ENCODE results near the gene RABGEF1. TPM values are rescaled to one million over a fixed set of nuclear protein-coding genes. Genes with fewer than 3 reads are reported as not detected.

RABGEF1 gene
- total RNA-seq, 4 donors from 2014 or later, result 34.3 to 45.4 (median 37.1) TPM

DNA sequence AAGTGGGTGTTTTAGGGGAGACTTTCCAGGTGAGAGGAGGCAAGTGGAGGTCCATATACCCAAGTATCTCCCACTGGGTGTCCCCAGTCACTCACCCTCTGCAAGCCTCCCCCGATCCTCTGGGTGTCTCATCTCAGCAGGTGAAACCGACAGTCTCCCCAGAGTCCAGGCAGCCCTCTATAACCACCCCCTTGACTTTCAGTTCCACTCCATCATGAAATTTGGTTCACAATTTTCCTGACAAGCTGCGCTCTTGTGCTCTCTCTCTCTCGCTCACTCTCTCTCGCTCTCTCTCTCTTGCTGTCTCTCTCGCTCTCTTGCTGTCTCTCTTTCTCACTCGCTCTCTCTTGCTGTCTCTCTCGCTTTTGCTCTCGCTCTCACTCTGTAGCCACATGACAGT is 8.1 kb upstream of the RABGEF1 start:
- TF ChIP-seq POLR2AphosphoS5 (IDR thresholded peaks at IDR 0.05) (no peak), EP300 (IDR thresholded peaks at IDR 0.05) (no peak), POLR2A (IDR thresholded peaks at IDR 0.05; ENCODE audit: low read depth) (no peak)
- TF ChIP-seq, protein P1, sequence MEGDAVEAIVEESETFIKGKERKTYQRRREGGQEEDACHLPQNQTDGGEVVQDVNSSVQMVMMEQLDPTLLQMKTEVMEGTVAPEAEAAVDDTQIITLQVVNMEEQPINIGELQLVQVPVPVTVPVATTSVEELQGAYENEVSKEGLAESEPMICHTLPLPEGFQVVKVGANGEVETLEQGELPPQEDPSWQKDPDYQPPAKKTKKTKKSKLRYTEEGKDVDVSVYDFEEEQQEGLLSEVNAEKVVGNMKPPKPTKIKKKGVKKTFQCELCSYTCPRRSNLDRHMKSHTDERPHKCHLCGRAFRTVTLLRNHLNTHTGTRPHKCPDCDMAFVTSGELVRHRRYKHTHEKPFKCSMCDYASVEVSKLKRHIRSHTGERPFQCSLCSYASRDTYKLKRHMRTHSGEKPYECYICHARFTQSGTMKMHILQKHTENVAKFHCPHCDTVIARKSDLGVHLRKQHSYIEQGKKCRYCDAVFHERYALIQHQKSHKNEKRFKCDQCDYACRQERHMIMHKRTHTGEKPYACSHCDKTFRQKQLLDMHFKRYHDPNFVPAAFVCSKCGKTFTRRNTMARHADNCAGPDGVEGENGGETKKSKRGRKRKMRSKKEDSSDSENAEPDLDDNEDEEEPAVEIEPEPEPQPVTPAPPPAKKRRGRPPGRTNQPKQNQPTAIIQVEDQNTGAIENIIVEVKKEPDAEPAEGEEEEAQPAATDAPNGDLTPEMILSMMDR (IDR thresholded peaks at IDR 0.05), result no peak
- 92% methylated on average over 9 of the region's 9 CpGs for WGBS
- Histone ChIP-seq H3K27ac (replicated peaks in 1 of 4) (no peak overlapping the region), H3K4me3 (no peak overlapping the region), H3K4me1 (peaks cover 0 to 12% (median 4%) of the 10 kb centered on the region in 4 donors), H3K27me3 (no peaks in the 10 kb centered on the region), H3K36me3 (peaks cover 0 to 33% (median 11%) of the 10 kb centered on the region in 4 donors), H3K9me3 (peaks cover 0 to 11% (median 5%) of the 10 kb centered on the region in 4 donors)
- intact Hi-C loops (cut with DNase I), result loop anchor here (10.0 kb wide), 1 partner anchor 178 kb away; no protein-coding TSS in a partner anchor
- no peak for DNase-seq (ENCODE audit: extremely low spot score)

DNA sequence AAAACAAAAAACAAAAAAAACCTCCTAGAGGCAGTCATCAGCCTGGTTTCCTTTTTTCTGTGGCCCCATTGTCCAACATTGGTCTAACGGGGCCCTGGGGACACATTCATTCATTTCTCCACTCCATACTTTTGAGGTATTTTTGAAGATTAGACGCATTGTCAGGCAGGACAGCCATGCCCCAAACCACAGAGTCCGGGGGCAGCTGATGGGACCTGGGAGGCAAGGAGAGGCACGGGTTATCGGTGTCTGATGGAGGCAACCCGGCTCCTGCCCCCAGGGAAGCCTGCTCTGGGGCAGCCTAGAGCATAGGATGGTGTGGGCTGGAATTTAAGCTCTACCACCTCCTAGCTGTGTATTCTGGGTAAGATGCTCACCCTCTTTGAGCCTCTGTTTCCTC is 6.5 kb upstream of the RABGEF1 start:
- TF ChIP-seq POLR2AphosphoS5 (IDR thresholded peaks at IDR 0.05), result no peak
- TF ChIP-seq POLR2A (IDR thresholded peaks at IDR 0.05; ENCODE audit: low read depth), result no peak
- no peak for TF ChIP-seq EP300 (IDR thresholded peaks at IDR 0.05)
- TF ChIP-seq, protein P1 (IDR thresholded peaks at IDR 0.05), result no peak
- intact Hi-C loops (cut with DNase I), result loop anchor here (10.0 kb wide), 1 partner anchor 179 kb away; no protein-coding TSS in a partner anchor

DNA sequence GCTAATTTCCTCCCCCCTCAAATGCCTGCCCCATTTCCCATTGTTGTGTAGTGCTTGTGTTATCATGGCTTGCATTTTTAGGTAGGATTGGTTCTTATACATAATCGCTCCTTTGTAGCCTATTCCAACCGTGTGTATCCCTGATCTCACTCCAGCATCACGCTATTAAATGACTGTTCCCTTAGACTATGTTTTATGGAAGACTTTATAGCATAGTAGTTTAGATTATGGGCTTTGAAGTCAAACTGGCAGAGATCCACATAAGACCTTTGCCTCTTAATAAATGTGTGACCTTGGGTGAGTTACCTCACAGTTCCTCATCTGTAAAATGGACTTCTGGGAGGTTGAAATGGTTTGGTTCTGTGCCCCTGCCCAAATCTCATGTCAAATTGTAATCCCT is 5.4 kb upstream of the RABGEF1 start:
- H3K27ac ChIP-seq (replicated peaks in 1 of 4), result no peak overlapping the region
- peaks cover 0 to 11% (median 5%) of the 10 kb centered on the region in 4 donors for H3K9me3 ChIP-seq
- no peaks in the 10 kb centered on the region for H3K27me3 ChIP-seq
- no peak for DNase-seq (ENCODE audit: extremely low spot score)
- H3K36me3 ChIP-seq, result peaks cover 0 to 19% (median 8%) of the 10 kb centered on the region in 4 donors
- H3K4me3 ChIP-seq, result no peak overlapping the region
- WGBS, result 93% methylated on average over 3 of the region's 3 CpGs
- TF ChIP-seq POLR2AphosphoS5 (IDR thresholded peaks at IDR 0.05), result no peak
- TF ChIP-seq EP300 (IDR thresholded peaks at IDR 0.05), result no peak
- TF ChIP-seq, protein P1 (IDR thresholded peaks at IDR 0.05), result no peak
- TF ChIP-seq POLR2A (IDR thresholded peaks at IDR 0.05; ENCODE audit: low read depth), result no peak
- H3K4me1 ChIP-seq, result peaks cover 6 to 34% (median 24%) of the 10 kb centered on the region in 4 donors
- intact Hi-C loops (cut with DNase I), result loop anchor here (5.0 to 10.0 kb wide), 2 partner anchors 53 to 180 kb away; no protein-coding TSS in a partner anchor

More for the DNA sequence above, 6.5 kb upstream of the RABGEF1 start:
- H3K4me3 ChIP-seq, result no peak overlapping the region
- no peak overlapping the region for H3K27ac ChIP-seq (replicated peaks in 1 of 4)
- H3K27me3 ChIP-seq, result no peaks in the 10 kb centered on the region
- WGBS, result 88% methylated on average over 6 of the region's 6 CpGs
- peaks cover 0 to 11% (median 5%) of the 10 kb centered on the region in 4 donors for H3K9me3 ChIP-seq
- peaks cover 0 to 29% (median 11%) of the 10 kb centered on the region in 4 donors for H3K36me3 ChIP-seq
- no peak for DNase-seq (ENCODE audit: extremely low spot score)
- peaks cover 3 to 25% (median 14%) of the 10 kb centered on the region in 4 donors for H3K4me1 ChIP-seq

DNA sequence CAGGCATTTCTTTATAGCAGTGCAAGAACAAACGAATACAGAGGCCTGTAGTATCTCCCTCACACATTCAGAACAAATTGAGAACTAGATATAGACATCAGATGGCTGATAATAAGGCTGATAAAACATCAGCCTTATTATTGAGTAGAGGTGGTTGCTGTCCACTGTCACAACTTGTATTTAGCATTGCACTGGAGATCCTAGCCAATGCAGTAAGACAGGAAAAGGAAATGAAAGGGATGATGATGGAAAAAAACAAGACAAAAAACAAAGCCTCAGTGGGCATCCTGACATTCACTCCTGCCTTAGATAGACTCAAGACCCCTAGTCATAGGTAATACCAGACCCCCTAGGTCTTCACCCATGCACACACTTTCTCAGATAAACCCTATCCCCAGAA is 4.7 kb upstream of the RABGEF1 start:
- H3K9me3 ChIP-seq, result peaks cover 0 to 11% (median 5%) of the 10 kb centered on the region in 4 donors
- TF ChIP-seq EP300 (IDR thresholded peaks at IDR 0.05) (no peak), POLR2A (IDR thresholded peaks at IDR 0.05; ENCODE audit: low read depth) (no peak), POLR2AphosphoS5 (IDR thresholded peaks at IDR 0.05) (no peak)
- TF ChIP-seq, protein P1 (IDR thresholded peaks at IDR 0.05), result no peak
- H3K27ac ChIP-seq (replicated peaks in 1 of 4), result no peak overlapping the region
- H3K4me1 ChIP-seq, result peaks cover 6 to 34% (median 24%) of the 10 kb centered on the region in 4 donors
- no peaks in the 10 kb centered on the region for H3K27me3 ChIP-seq
- DNase-seq (ENCODE audit: extremely low spot score), result no peak
- H3K4me3 ChIP-seq, result no peak overlapping the region
- 100% methylated on average over 1 of the region's 1 CpG for WGBS
- intact Hi-C loops (cut with DNase I), result loop anchor here (5.0 to 10.0 kb wide), 2 partner anchors 54 to 181 kb away; no protein-coding TSS in a partner anchor
- peaks cover 0 to 19% (median 6%) of the 10 kb centered on the region in 4 donors for H3K36me3 ChIP-seq
